ENCODE results near the gene HIVEP3.

- TF ChIP-seq CTCF (IDR thresholded peaks at IDR 0.05; ENCODE audit: low read length) (no peak), EZH2 (IDR thresholded peaks at IDR 0.05; ENCODE audit: borderline replicate concordance, low read length) (no peak)
Observed at GRCh38 chr1:41712695-41713094, 206.0 kb downstream of the HIVEP3 start.

All from OCI-LY1 (cell line).